Measurements from ENCODE around the gene LCT.
"Not testable (repeated sequence)": the region's sequence is repeated elsewhere in the genome, so short reads cannot be mapped to it uniquely, and the experiment has no call there.

The LCT gene

DNA sequence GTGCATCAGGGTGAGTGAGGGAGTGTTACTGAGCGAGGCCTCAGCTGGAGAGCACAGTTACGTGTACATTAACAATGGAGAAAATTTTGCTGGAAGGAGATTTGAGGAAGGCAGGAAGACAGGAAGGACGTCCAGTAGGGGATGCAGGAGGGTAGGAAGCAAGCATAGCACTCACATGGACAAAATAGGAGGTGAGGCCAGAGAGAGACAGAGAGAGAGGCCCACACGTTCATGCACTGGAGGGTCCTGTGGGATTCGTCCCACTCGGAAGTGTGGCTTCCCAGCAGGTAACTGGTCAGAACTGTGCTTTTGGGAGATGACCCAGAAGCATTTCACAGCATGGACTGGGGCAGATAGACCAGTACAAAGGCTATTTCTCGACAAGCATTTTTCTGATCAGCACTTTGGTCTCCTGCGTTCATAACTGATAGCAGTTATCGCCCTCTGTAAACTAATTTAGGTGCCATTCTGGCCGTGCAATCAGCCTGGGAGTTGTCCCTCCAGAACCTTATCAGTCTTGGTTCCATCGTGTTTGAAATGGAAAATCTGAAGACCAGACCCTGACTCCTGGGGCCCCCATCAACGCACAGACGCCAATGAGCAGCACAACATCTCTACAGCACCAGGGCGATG lies 5.7 kb downstream of the LCT start:
- DNase-seq = no peak

GRCh38 chr2:135829378-135830135 lies 7.4 kb downstream of the LCT start:
- DNase-seq = no peak

GRCh38 chr2:135826544-135826943 lies 10.4 kb downstream of the LCT start:
- no peak for DNase-seq

DNA sequence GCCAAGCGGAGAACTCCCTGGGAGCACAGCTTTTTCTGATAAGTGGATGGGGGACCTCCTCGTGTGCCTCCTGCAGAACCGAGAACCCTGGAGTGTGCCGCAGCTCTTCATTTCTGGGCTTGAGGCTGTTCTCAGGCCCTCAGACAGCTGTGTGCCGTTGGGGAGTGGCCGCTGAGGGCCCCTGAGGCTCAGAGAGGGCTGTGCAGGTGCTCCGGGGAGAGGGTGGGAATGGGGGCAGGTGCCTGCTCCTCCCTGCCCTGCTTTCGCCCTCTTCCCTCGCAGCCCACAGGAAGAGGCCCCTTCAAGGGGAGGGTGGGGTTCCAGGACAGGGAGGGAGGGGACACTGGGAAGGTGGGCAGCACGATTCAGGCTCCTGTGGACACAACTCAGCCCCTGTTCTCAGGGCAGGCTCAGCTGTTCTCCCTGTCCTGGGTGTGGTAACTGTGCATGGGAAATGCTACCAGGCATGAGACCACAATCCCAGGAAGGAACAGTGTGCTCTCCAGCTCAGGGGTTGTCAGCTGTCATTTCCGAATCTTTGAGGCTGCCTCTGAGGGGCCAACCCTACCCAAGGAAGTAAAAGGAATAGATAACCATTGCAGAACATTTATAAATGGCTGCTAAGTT lies 11.3 kb downstream of the LCT start:
- DNase-seq = no peak

DNA sequence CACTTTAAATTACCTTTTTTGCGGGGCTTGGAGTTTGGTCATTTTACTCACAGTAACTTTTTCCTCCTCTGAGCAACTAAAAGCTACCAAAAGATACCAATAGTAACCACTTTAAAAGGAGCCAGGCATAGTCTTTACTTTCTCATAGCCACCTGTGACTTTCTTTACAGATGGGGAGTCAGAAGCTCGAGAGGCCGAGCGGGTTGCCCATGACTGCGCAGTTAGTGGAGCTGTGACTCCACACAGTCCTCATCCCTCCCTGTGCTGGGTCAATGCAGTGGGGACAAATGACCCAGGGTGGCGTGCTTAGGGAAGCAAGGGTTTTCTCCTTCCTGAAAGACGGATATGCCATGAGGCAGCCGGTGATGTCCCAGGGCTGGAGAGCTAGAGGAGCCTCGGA lies 11.9 kb downstream of the LCT start:
- no peak for DNase-seq

- DNase-seq = no peak
These were observed 14.1 kb downstream of the LCT start for GRCh38 chr2:135822855-135823254.

DNA sequence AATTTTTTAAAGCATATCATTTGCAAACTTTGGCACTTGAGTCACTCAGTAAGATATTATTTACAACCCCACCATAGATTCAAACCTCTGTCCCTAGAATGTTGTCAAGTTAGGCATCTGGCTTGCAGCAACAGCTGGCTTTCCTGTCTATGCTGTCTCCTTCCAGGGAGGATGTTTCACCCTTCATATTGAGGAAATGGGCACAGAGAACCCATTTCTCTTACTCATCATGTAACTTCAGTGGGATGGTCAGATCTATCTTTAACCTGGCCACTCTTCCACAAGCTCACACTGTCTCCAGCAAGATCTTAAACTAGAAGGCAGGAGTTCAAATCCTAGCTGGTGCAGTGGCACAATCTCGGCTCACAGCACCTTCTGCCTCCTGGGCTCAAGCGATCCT lies 15.8 kb downstream of the LCT start:
- no peak for DNase-seq

DNA sequence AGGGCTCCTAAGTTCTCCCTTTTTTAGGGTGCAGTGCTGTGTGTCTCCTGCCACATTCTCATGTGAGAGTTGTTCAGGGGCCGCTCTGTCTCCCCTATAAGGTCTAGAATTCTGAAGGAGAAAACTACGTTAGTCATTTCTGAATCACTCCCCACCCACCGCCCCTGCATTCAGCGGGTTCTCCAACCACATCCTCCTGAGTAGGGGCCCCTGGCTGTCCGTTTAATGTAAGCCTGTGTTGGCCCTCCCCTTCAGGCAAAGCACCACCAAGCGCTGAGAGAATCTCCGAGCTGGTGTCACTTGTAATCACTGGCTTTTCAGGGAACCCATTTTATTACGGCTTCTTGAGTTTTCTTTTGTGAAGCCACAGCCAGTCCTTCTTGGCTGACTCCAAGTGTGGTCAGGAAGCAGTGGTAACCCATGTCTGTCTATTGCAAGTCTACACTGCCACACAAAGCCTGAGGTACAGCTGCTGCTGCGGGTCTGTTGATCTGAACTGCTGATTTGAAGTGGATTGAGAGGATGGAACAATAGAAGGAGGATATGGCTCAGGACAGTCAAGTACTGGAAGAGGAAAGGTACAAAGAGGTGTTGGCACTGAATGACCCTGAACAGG lies 16.9 kb downstream of the LCT start:
- peak; percentile 51 for DNase-seq

- DNase-seq = peak; percentile 26
These were observed 17.9 kb downstream of the LCT start for GRCh38 chr2:135818937-135819610.

DNA sequence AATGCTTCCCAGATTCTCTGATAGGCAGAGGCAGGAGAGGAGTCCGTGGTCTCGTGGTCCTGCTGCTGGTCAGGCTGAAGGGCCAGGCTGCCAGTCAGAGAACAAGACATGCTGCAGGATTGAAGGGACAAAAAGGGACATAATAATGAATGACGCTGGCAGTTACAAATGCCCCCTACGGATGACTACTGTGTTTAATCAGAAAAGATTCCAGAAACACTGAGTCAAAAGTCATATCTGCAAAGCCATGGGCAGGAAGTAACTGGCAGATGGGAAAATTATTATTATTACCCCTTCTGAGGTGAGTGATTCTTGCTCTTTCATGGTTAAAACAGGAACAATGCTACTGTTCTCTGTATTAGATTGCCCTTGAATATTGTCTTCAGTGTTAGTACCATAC lies 19.0 kb downstream of the LCT start:
- no peak for DNase-seq

- no peak for DNase-seq
These were observed 19.5 kb downstream of the LCT start for GRCh38 chr2:135817466-135817865.

GRCh38 chr2:135815269-135815668 lies 21.7 kb downstream of the LCT start:
- no peak for DNase-seq

DNA sequence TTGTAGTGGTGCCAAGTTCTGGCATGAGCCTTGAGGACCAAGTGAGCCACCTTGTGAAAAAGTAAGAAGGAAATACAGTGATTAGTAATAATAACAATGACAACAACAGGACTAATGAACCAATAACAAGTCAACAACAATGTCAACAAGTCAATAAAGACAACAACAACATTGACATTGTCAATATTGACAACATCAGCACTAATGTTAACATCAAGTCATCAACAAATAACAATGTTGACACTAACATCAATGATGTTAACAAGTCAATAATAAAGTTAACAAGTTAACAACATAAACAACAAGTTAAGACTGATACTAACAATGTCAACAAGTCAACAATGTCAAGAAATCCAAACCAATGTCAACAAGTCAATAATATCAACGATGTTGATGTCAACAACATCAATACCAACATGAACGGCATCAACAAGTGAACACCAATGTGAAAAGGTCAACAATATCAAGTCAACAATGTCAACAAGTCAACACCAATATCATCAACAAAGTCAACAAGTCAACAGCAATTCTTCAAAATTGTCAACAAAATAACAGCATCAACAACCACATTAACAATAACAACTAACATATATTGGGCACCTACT lies 24.0 kb downstream of the LCT start:
- DNase-seq = no peak

GRCh38 chr2:135807874-135808273 lies 29.1 kb downstream of the LCT start:
- DNase-seq = not testable (repeated sequence)

DNA sequence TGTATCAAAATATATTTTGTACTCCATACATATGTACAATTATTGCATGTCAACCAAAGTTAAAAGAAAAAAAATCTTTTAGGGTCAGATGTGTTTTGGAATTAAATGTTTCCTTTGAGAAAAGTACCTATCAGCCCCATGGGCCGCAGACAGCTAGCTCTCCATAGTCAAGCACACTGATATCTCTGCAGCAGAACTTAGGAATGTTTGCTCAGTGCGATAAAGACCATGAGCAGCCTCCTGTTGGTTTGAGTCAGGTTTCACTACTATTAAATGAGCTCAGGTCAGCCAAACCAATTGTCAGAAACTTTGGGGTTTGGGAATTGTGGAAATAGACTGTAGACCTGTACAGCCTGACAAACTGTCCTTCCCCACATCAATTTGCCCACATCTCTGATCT lies 33.7 kb downstream of the LCT start:
- DNase-seq = no peak

GRCh38 chr2:135802350-135802749 lies 34.6 kb downstream of the LCT start:
- no peak for DNase-seq

DNA sequence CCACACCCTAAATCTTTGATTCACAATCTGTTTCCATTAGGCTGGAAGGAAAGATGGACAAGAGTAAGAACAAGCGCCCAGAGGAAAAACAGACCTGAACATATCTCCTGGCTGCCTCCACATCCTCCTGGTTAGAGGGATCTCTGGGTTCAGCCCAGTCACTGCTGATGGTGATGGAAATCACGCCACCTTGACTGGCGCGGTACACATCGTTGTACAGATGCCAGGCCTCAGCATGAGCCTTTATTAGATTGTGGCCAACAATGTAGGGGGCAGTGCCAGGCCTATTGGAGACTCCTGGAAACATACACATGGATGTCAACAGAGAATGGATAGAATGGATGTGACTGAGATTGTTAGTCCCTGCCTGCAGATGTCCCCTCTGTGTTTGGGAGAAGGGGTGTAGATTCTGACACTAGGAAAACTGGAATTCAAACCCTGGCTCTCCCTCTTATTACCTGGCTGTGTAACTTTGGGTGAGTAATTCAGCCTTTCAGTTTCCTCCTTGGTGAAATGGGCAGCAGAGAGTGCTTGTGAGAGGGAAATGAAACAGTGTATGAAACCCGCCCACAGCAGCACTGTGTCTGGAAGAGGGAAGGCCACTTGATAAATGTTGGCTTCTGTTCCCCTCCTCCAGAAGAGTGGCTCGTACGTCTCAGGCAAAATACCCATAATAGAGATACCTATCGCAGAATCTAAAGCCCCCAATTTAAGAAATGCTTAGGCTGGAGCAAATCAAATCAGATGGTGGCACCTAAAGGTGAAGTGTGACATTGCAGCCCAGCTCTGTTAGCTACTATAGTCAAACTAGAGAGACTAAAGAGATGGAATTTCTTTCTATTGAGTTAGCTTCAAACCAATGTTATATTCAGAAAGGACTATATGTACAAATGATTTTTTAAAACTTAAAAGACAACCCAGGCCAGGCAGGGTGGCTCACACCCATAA lies 36.2 kb downstream of the LCT start:
- DNase-seq = no peak

DNA sequence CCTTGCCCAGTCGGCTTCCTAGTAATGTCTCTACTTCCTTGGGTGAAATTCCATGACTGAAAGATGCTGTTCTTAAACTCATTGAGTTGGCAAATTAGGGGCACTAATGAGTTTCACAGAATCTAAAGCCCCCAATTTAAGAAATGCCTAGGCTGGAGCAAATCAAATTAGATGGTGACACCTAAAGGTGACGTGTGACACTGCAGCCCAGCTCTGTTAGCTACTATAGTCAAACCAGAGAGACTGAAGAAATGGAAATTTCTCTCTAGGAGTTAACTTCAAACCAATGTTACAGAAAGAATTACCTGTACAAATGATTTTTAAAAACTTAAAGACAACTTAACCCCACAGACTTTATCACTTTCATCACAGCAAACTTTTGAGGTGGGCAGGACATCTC lies 37.2 kb downstream of the LCT start:
- no peak for DNase-seq

- no peak for DNase-seq
These were observed 38.2 kb downstream of the LCT start for GRCh38 chr2:135798762-135799161.

GRCh38 chr2:135798275-135798705 lies 38.7 kb downstream of the LCT start:
- DNase-seq = no peak

DNA sequence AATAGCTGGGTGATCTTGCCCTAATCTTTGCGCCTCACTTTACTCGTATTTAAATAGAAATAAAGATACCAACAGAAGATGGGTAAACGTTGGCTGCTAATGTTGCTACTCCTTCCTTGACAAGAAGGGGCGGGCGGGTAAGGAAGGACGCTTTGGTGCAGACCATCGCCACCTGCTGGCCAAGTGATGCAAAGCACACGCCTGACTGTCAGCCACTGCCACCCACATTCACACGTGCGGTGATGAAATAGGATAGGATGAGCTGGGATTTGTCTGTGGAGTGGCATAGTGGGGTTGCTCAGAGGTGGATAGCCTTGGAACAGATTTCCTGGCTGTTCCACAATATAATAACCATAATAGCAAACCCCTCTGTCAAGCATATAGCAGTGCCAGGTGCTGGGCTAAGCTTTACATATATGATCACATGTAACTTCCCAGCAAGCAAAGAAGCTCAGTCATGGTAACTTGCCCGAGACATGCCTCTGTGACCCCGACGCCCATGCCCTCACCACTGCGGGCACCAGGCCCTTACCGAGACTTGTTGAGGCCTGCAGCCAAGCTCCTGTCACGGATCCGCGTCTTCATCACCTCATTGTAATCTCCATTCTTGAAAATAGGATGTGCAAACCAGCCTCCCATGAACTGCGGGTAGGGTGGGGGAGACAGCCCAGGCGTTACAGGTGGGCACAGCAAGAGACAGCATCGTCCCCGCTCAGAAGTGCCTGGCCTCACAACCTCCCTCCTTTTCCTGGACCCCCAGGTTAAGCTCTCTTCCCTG lies 39.3 kb downstream of the LCT start:
- peak; percentile 57 for DNase-seq
